ENCODE measurements around the gene AGPAT2. TPM values are rescaled to one million over a fixed set of nuclear protein-coding genes. Genes with fewer than 3 reads are reported as not detected.

Gene AGPAT2
- total RNA-seq, 1 experiment from 2014 or later, result 40.2 TPM

DNA sequence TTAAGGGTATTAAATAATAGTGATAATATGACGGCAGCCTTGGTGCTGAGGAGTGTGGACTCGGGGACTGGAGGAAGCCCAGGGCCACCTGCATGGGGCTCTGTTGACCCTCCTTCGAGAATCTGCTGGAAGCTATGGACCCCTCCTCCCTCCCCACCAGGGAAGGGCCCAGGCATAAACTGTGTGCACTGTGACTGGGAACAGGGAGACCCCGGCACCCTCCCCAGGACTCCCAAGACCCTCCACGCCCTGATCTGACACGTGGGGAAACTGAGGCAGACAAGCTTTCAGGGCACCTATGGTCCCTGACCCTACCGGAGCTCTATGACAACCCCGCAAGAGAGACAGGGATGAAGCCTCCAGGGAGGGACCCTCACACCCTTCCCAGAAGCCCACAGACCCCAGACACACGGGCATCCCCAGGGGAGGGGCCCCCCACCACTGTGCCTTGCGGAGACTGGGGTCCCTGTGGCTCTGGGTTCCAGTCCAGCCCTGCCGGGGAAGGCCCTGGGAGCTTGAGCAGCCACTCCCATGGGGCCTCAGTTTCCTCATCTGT, 31.0 kb downstream of the AGPAT2 start:
- H3K27me3 Mint-ChIP-seq (ENCODE audit: low read depth), result no peaks in the 10 kb centered on the region
- ChIA-PET CTCF (interaction anchor here (0.6 to 1.9 kb wide), 8 partner anchors 9 to 554 kb away, joined by 3 to 10 read pairs (median 4); no protein-coding TSS in a partner anchor), POLR2A (no interaction called here)
- H3K27ac Mint-ChIP-seq, result no peak overlapping the region
- DNase-seq (ENCODE audit: low spot score), result no peak
- ATAC-seq, result no peak
- 0 out of 2 replicates have a peak, but pooled peaks cover 3% of the 10 kb centered on the region for H3K4me1 Mint-ChIP-seq
- H3K4me3 Mint-ChIP-seq, result no peak overlapping the region
- no peak for TF ChIP-seq EMX1 (CRISPR knock-in tag; IDR thresholded peaks at IDR 0.05)
- TF ChIP-seq CREM (CRISPR knock-in tag; IDR thresholded peaks at IDR 0.05), result no peak
- no peak for TF ChIP-seq GTF2I (CRISPR knock-in tag; conservative IDR thresholded peaks at IDR 0.05)
- TF ChIP-seq, protein P1, sequence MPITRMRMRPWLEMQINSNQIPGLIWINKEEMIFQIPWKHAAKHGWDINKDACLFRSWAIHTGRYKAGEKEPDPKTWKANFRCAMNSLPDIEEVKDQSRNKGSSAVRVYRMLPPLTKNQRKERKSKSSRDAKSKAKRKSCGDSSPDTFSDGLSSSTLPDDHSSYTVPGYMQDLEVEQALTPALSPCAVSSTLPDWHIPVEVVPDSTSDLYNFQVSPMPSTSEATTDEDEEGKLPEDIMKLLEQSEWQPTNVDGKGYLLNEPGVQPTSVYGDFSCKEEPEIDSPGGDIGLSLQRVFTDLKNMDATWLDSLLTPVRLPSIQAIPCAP (CRISPR knock-in tag; IDR thresholded peaks at IDR 0.05), result no peak
- TF ChIP-seq, protein P2, sequence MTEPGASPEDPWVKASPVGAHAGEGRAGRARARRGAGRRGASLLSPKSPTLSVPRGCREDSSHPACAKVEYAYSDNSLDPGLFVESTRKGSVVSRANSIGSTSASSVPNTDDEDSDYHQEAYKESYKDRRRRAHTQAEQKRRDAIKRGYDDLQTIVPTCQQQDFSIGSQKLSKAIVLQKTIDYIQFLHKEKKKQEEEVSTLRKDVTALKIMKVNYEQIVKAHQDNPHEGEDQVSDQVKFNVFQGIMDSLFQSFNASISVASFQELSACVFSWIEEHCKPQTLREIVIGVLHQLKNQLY (CRISPR knock-in tag; IDR thresholded peaks at IDR 0.05), result no peak
- TF ChIP-seq, protein P3, sequence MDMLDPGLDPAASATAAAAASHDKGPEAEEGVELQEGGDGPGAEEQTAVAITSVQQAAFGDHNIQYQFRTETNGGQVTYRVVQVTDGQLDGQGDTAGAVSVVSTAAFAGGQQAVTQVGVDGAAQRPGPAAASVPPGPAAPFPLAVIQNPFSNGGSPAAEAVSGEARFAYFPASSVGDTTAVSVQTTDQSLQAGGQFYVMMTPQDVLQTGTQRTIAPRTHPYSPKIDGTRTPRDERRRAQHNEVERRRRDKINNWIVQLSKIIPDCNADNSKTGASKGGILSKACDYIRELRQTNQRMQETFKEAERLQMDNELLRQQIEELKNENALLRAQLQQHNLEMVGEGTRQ (CRISPR knock-in tag; IDR thresholded peaks at IDR 0.05), result no peak
- no peak for TF ChIP-seq KAT7 (CRISPR knock-in tag; IDR thresholded peaks at IDR 0.05; ENCODE audit: borderline replicate concordance)
- no peak for TF ChIP-seq ZNF263 (CRISPR knock-in tag; IDR thresholded peaks at IDR 0.05; ENCODE audit: low read depth)
- no peak for TF ChIP-seq TEAD4 (CRISPR knock-in tag; IDR thresholded peaks at IDR 0.05)
- TF ChIP-seq, protein P4, sequence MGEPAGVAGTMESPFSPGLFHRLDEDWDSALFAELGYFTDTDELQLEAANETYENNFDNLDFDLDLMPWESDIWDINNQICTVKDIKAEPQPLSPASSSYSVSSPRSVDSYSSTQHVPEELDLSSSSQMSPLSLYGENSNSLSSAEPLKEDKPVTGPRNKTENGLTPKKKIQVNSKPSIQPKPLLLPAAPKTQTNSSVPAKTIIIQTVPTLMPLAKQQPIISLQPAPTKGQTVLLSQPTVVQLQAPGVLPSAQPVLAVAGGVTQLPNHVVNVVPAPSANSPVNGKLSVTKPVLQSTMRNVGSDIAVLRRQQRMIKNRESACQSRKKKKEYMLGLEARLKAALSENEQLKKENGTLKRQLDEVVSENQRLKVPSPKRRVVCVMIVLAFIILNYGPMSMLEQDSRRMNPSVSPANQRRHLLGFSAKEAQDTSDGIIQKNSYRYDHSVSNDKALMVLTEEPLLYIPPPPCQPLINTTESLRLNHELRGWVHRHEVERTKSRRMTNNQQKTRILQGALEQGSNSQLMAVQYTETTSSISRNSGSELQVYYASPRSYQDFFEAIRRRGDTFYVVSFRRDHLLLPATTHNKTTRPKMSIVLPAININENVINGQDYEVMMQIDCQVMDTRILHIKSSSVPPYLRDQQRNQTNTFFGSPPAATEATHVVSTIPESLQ (CRISPR knock-in tag; IDR thresholded peaks at IDR 0.05), result no peak
- TF ChIP-seq ESRRA (CRISPR knock-in tag; IDR thresholded peaks at IDR 0.05; ENCODE audit: borderline replicate concordance), result no peak
- TF ChIP-seq, protein P5, sequence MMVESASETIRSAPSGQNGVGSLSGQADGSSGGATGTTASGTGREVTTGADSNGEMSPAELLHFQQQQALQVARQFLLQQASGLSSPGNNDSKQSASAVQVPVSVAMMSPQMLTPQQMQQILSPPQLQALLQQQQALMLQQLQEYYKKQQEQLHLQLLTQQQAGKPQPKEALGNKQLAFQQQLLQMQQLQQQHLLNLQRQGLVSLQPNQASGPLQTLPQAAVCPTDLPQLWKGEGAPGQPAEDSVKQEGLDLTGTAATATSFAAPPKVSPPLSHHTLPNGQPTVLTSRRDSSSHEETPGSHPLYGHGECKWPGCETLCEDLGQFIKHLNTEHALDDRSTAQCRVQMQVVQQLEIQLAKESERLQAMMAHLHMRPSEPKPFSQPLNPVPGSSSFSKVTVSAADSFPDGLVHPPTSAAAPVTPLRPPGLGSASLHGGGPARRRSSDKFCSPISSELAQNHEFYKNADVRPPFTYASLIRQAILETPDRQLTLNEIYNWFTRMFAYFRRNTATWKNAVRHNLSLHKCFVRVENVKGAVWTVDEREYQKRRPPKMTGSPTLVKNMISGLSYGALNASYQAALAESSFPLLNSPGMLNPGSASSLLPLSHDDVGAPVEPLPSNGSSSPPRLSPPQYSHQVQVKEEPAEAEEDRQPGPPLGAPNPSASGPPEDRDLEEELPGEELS (CRISPR knock-in tag; IDR thresholded peaks at IDR 0.05), result no peak
- TF ChIP-seq, protein P6, sequence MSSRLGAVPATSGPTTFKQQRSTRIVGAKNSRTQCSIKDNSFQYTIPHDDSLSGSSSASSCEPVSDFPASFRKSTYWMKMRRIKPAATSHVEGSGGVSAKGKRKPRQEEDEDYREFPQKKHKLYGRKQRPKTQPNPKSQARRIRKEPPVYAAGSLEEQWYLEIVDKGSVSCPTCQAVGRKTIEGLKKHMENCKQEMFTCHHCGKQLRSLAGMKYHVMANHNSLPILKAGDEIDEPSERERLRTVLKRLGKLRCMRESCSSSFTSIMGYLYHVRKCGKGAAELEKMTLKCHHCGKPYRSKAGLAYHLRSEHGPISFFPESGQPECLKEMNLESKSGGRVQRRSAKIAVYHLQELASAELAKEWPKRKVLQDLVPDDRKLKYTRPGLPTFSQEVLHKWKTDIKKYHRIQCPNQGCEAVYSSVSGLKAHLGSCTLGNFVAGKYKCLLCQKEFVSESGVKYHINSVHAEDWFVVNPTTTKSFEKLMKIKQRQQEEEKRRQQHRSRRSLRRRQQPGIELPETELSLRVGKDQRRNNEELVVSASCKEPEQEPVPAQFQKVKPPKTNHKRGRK (CRISPR knock-in tag; IDR thresholded peaks at IDR 0.05; ENCODE audit: borderline replicate concordance), result no peak
- TF ChIP-seq FOXP1 (CRISPR knock-in tag; IDR thresholded peaks at IDR 0.05; ENCODE audit: borderline replicate concordance), result no peak
- no peak for TF ChIP-seq NFE2L1 (CRISPR knock-in tag; IDR thresholded peaks at IDR 0.05)
- no peaks in the 10 kb centered on the region for H3K36me3 Mint-ChIP-seq
- no peaks in the 10 kb centered on the region for H3K9me3 Mint-ChIP-seq

DNA sequence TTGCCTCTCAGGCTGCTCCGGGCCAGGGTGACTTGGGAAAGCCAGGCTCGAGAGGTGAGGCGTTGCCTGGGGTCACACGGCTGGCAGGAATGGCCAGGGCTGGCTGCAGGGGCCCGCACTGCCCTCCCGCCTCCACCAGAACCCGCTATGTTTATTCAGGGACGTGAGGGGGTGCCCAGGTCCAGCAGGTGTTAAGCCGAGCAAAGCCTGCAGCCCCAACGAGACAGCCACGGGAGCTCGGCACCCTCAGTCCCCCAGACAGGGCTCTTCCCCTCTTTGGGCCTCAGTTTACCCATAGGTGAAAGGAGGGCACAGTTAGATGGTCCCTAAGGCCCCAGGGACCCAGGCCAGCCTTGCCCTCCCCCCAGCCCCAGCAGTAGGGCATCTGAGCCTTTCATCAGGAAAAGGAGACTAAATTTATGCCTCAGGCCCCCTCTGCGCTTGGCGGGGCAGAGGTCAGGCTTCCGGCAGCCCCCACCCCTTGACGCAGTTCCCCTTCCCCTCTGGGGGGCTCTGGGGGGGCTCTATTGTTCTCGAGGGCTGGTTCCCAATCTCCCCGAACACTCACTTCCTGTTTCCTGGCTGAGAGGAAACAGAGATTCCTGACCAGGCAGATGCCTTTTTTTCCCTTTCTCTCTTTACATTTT, 31.6 kb downstream of the AGPAT2 start:
- ATAC-seq (no peak), DNase-seq (ENCODE audit: low spot score) (no peak)
- ChIA-PET CTCF (interaction anchor here (0.6 to 1.5 kb wide), 5 partner anchors 16 to 554 kb away, joined by 3 to 6 read pairs (median 3); no protein-coding TSS in a partner anchor), POLR2A (no interaction called here)
- Mint-ChIP-seq H3K4me1 (0 out of 2 replicates have a peak, but pooled peaks cover 3% of the 10 kb centered on the region), H3K27me3 (ENCODE audit: low read depth) (no peaks in the 10 kb centered on the region), H3K4me3 (no peak overlapping the region), H3K36me3 (no peaks in the 10 kb centered on the region), H3K27ac (no peak overlapping the region), H3K9me3 (no peaks in the 10 kb centered on the region)
- TF ChIP-seq FOXP1 (CRISPR knock-in tag; IDR thresholded peaks at IDR 0.05; ENCODE audit: borderline replicate concordance), result no peak
- no peak for TF ChIP-seq CBFB (CRISPR knock-in tag; IDR thresholded peaks at IDR 0.05; ENCODE audit: low read depth)
- TF ChIP-seq, protein P7, sequence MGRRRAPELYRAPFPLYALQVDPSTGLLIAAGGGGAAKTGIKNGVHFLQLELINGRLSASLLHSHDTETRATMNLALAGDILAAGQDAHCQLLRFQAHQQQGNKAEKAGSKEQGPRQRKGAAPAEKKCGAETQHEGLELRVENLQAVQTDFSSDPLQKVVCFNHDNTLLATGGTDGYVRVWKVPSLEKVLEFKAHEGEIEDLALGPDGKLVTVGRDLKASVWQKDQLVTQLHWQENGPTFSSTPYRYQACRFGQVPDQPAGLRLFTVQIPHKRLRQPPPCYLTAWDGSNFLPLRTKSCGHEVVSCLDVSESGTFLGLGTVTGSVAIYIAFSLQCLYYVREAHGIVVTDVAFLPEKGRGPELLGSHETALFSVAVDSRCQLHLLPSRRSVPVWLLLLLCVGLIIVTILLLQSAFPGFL (CRISPR knock-in tag; IDR thresholded peaks at IDR 0.05; ENCODE audit: borderline replicate concordance), result no peak
- no peak for TF ChIP-seq NR1H2 (CRISPR knock-in tag; IDR thresholded peaks at IDR 0.05)
- TF ChIP-seq, protein P8, sequence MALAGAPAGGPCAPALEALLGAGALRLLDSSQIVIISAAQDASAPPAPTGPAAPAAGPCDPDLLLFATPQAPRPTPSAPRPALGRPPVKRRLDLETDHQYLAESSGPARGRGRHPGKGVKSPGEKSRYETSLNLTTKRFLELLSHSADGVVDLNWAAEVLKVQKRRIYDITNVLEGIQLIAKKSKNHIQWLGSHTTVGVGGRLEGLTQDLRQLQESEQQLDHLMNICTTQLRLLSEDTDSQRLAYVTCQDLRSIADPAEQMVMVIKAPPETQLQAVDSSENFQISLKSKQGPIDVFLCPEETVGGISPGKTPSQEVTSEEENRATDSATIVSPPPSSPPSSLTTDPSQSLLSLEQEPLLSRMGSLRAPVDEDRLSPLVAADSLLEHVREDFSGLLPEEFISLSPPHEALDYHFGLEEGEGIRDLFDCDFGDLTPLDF (CRISPR knock-in tag; IDR thresholded peaks at IDR 0.05), result no peak
- TF ChIP-seq TCF7 (CRISPR knock-in tag; IDR thresholded peaks at IDR 0.05; ENCODE audit: low read depth), result no peak
- no peak for TF ChIP-seq MYBL2 (CRISPR knock-in tag; IDR thresholded peaks at IDR 0.05)
- TF ChIP-seq, protein P9, sequence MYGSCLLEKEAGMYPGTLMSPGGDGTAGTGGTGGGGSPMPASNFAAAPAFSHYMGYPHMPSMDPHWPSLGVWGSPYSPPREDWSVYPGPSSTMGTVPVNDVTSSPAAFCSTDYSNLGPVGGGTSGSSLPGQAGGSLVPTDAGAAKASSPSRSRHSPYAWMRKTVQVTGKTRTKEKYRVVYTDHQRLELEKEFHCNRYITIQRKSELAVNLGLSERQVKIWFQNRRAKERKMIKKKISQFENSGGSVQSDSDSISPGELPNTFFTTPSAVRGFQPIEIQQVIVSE (CRISPR knock-in tag; IDR thresholded peaks at IDR 0.05; ENCODE audit: borderline replicate concordance), result no peak
- TF ChIP-seq EMX1 (CRISPR knock-in tag; IDR thresholded peaks at IDR 0.05), result no peak
- no peak for TF ChIP-seq PRRX2 (CRISPR knock-in tag; IDR thresholded peaks at IDR 0.05)

All from WTC11 (cell line).